Gastroesophageal sphincter (tissue), 3 donors: Measurements from ENCODE around the gene ELOVL5.

Experiments used
- EP300 ChIP-seq: sonication (generic); formaldehyde crosslinking; IDR thresholded peaks from one replicate; pipeline ENCODE4 v1.6.1; 2017; ENCODE audit warnings: antibody characterized with exemption, mild to moderate bottlenecking
- POLR2A ChIP-seq, 2 donors: fragments of 450-650 bp; IDR thresholded peaks; one replicate each; pipeline ENCODE4 v1.6.1; 2017; ENCODE audit warnings: antibody characterized with exemption in 2 of 2, mild to moderate bottlenecking in 2 of 2, moderate library complexity in 1 of 2
- POLR2AphosphoS5 ChIP-seq: sonication (generic); formaldehyde crosslinking; IDR thresholded peaks from one replicate; pipeline ENCODE4 v1.6.1; 2017; ENCODE audit warnings: antibody characterized with exemption
- TF ChIP-seq, protein P1 (sequence below), 4 experiments: fragments of 200-600 bp in 2 of 4; fragments of 450-650 bp in 2 of 4; sonication (generic) in 1 of 4; IDR thresholded peaks; one replicate each; pipeline ENCODE4 v1.5.1; 2017 to 2019; ENCODE audit warnings: antibody characterized with exemption in 4 of 4, mild to moderate bottlenecking in 2 of 4, moderate library complexity in 2 of 4

DNA sequence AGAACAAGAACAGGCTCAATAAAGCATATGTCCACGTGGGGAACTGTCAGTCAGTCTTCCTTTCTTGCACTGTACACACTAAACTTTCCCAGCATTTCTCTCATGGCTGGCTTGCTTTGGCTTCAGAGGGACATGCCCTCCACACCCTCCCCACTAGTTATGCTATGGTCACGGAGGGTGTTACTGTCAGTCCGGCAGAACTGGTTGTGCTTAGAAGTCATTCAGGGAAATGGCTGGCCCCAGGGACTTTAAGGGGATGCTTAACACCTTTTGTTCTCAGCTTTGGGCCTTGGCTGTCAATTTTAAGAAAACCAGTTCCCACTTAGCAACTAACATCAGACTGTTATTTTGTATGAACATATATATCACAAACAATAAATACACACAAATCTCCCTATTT is 55.1 kb downstream of the ELOVL5 start:
- TF ChIP-seq, protein P1, sequence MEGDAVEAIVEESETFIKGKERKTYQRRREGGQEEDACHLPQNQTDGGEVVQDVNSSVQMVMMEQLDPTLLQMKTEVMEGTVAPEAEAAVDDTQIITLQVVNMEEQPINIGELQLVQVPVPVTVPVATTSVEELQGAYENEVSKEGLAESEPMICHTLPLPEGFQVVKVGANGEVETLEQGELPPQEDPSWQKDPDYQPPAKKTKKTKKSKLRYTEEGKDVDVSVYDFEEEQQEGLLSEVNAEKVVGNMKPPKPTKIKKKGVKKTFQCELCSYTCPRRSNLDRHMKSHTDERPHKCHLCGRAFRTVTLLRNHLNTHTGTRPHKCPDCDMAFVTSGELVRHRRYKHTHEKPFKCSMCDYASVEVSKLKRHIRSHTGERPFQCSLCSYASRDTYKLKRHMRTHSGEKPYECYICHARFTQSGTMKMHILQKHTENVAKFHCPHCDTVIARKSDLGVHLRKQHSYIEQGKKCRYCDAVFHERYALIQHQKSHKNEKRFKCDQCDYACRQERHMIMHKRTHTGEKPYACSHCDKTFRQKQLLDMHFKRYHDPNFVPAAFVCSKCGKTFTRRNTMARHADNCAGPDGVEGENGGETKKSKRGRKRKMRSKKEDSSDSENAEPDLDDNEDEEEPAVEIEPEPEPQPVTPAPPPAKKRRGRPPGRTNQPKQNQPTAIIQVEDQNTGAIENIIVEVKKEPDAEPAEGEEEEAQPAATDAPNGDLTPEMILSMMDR (IDR thresholded peaks at IDR 0.05): no peak
- TF ChIP-seq EP300 (no peak), POLR2A (IDR thresholded peaks at IDR 0.05) (no peak), POLR2AphosphoS5 (no peak)
